Common myeloid progenitor, CD34-positive (primary cell): Measurements from ENCODE around the gene DIPK1B.
"Not testable (repeated sequence)": the region's sequence is repeated elsewhere in the genome, so short reads cannot be mapped to it uniquely, and the experiment has no call there.

Source experiments
- CTCF ChIA-PET: fragments of 350-600 bp; sonication (Branson Sonifier 250); formaldehyde crosslinking; loops from one replicate; lab custom pipeline; 2021; ENCODE audit warnings: antibody characterized with exemption; lab: Charles Lee
- POLR2A ChIA-PET: fragments of 350-600 bp; sonication (Branson Sonifier 250); formaldehyde crosslinking; loops from one replicate; lab custom pipeline; 2021; ENCODE audit warnings: antibody characterized with exemption; lab: Charles Lee
- DNase-seq, 3 donors: peaks; one replicate each; pipeline versions ENCODE4 v3.0.0 to v3.0.0-alpha.2; 2013
- H3K27ac ChIP-seq, 2 experiments: 1 replicate in 1 of 2; 2 replicates in 1 of 2; pipeline ENCODE4 v1.7.0; 2013; ENCODE audit warnings: inconsistent platforms in 2 of 2, low read length in 2 of 2, mild to moderate bottlenecking in 2 of 2, low read depth in 1 of 2, moderate library complexity in 1 of 2; ENCODE audit not compliant: severe bottlenecking in 2 of 2, insufficient read depth in 1 of 2, poor library complexity in 1 of 2
- H3K27me3 ChIP-seq, 5 experiments: replicated peaks in 2 of 5; 1 replicate in 3 of 5; 2 replicates in 2 of 5; pipeline versions ENCODE4 v1.6.1 to v1.7.0; 2013; ENCODE audit warnings: low read length in 4 of 5, mild to moderate bottlenecking in 2 of 5, moderate library complexity in 2 of 5, inconsistent platforms in 1 of 5; ENCODE audit not compliant: insufficient read depth in 5 of 5, control insufficient read depth in 4 of 5
- H3K36me3 ChIP-seq, 4 experiments: 1 replicate in 2 of 4; 2 replicates in 2 of 4; pipeline versions ENCODE4 v1.6.1 to v1.7.0; 2013; ENCODE audit warnings: low read length in 3 of 4, control low read depth in 1 of 4, mild to moderate bottlenecking in 1 of 4; ENCODE audit not compliant: control insufficient read depth in 4 of 4, insufficient read depth in 4 of 4
- H3K4me1 ChIP-seq, 4 experiments: 1 replicate in 3 of 4; 2 replicates in 1 of 4; pipeline versions ENCODE4 v1.6.1 to v1.7.1; 2013; ENCODE audit warnings: low read length in 3 of 4, mild to moderate bottlenecking in 3 of 4, control low read depth in 1 of 4, inconsistent platforms in 1 of 4, moderate library complexity in 1 of 4; ENCODE audit not compliant: control insufficient read depth in 4 of 4, insufficient read depth in 4 of 4; ENCODE audit errors: control extremely low read depth in 1 of 4
- H3K4me3 ChIP-seq, 7 experiments: 1 replicate in 4 of 7; 2 replicates in 3 of 7; pipeline versions ENCODE4 v1.5.1 to v1.7.0; 2013; ENCODE audit warnings: mild to moderate bottlenecking in 7 of 7, low read length in 6 of 7, moderate library complexity in 6 of 7, inconsistent platforms in 2 of 7, low read depth in 2 of 7, control low read depth in 1 of 7; ENCODE audit not compliant: insufficient read depth in 4 of 7, control insufficient read depth in 1 of 7; ENCODE audit errors: extremely low read depth in 1 of 7
- H3K9me3 ChIP-seq, 5 experiments: 1 replicate in 4 of 5; 2 replicates in 1 of 5; pipeline versions ENCODE4 v1.6.1 to v1.7.1; 2013; ENCODE audit warnings: low read length in 4 of 5, mild to moderate bottlenecking in 2 of 5, inconsistent platforms in 1 of 5, low read depth in 1 of 5, moderate library complexity in 1 of 5; ENCODE audit not compliant: control insufficient read depth in 4 of 5, insufficient read depth in 2 of 5; ENCODE audit errors: control extremely low read depth in 1 of 5
- WGBS: methylation state at CpG from one replicate; pipeline ENCODE4 v1.1.5; 2013; ENCODE audit not compliant: insufficient coverage; 5-methylcytosine and 5-hydroxymethylcytosine counted together

The DIPK1B gene

GRCh38 chr9:136710543-136710942 lies 1.8 kb upstream of the DIPK1B start:
- POLR2A ChIA-PET = no interaction called here
- no peak overlapping the region for H3K27ac ChIP-seq
- DNase-seq = no peak
- no peaks in the 10 kb centered on the region for H3K9me3 ChIP-seq
- WGBS = 95% methylated on average over 5 of the region's 7 CpGs
- CTCF ChIA-PET = no interaction called here
- peaks cover 0 to 2% (median 0%) of the 10 kb centered on the region in 4 experiments for H3K36me3 ChIP-seq
- H3K4me3 ChIP-seq = no peak overlapping the region
- H3K27me3 ChIP-seq = no peaks in the 10 kb centered on the region
- peaks cover 0 to 42% (median 39%) of the 10 kb centered on the region in 4 experiments for H3K4me1 ChIP-seq

GRCh38 chr9:136711219-136711648 lies 1.1 kb upstream of the DIPK1B start:
- not testable (repeated sequence) for H3K27me3 ChIP-seq
- peaks cover 0 to 44% (median 40%) of the 10 kb centered on the region in 4 experiments for H3K4me1 ChIP-seq
- POLR2A ChIA-PET = interaction anchor here (0.8 to 4.7 kb wide), 4 partner anchors 10 to 47 kb away, joined by 3 to 99 read pairs (median 13); partner anchors contain the start of gene AGPAT2

GRCh38 chr9:136712690-136713544 lies 545 bp downstream of the DIPK1B start:
- no peaks in the 10 kb centered on the region for H3K9me3 ChIP-seq
- H3K4me1 ChIP-seq = peaks cover 0 to 58% (median 55%) of the 10 kb centered on the region in 4 experiments
- H3K27me3 ChIP-seq = no peaks in the 10 kb centered on the region
- H3K36me3 ChIP-seq = peaks cover 2 to 13% (median 7%) of the 10 kb centered on the region in 4 experiments
- ChIA-PET CTCF (interaction anchor here (0.7 to 8.7 kb wide), 13 partner anchors 7 to 223 kb away, joined by 3 to 92 read pairs (median 4); partner anchors contain the start of gene LCN6), POLR2A (interaction anchor here (0.6 to 7.3 kb wide), 12 partner anchors 8 to 180 kb away, joined by 3 to 128 read pairs (median 4); partner anchors contain the start of genes AGPAT2 and EGFL7)
- 1% methylated on average over 22 of the region's 56 CpGs for whole genome bisulfite sequencing
- peak overlapping the region; percentile 70 to 83 for H3K27ac ChIP-seq
- H3K4me3 ChIP-seq = peak overlapping the region; percentile 60 to 91 (median 78)
- DNase-seq = no peak

More at GRCh38 chr9:136711219-136711648, 1.1 kb upstream of the DIPK1B start:
- H3K9me3 ChIP-seq, H3K36me3 ChIP-seq, CTCF ChIA-PET, H3K27ac ChIP-seq: not testable (repeated sequence)
- H3K4me3 ChIP-seq = peak overlapping the region in 5 of 7 experiments; percentile 71 to 91 (median 76)
- peak in 1 of 3 donors; percentile 41 for DNase-seq
- no CpG with 5 or more reads among the region's 4 CpGs for WGBS

- Histone ChIP-seq H3K4me1 (peaks cover 0 to 65% (median 62%) of the 10 kb centered on the region in 4 experiments), H3K27me3 (no peaks in the 10 kb centered on the region), H3K36me3 (peaks cover 2 to 15% (median 10%) of the 10 kb centered on the region in 4 experiments), H3K9me3 (no peaks in the 10 kb centered on the region), H3K27ac (peak overlapping the region; percentile 70 to 83), H3K4me3 (peak overlapping the region; percentile 60 to 91 (median 78))
- DNase-seq = peak in 1 of 3 donors; percentile 53
- CTCF ChIA-PET = interaction anchor here (0.7 to 8.7 kb wide), 16 partner anchors 8 to 224 kb away, joined by 3 to 92 read pairs (median 4); partner anchors contain the start of gene LCN6
- WGBS = 2% methylated on average over 7 of the region's 8 CpGs
- POLR2A ChIA-PET = interaction anchor here (0.6 to 7.3 kb wide), 13 partner anchors 8 to 215 kb away, joined by 3 to 128 read pairs (median 3); partner anchors contain the start of genes AGPAT2 and EGFL7
These were observed 1.2 kb downstream of the DIPK1B start for GRCh38 chr9:136713550-136713949.

- Histone ChIP-seq H3K36me3 (peaks cover 2 to 19% (median 12%) of the 10 kb centered on the region in 4 experiments), H3K4me3 (peak overlapping the region in 6 of 7 experiments; percentile 76 to 91 (median 82)), H3K27ac (peak overlapping the region; percentile 70 to 83), H3K9me3 (no peaks in the 10 kb centered on the region), H3K4me1 (peaks cover 0 to 72% (median 69%) of the 10 kb centered on the region in 4 experiments), H3K27me3 (no peaks in the 10 kb centered on the region)
- 6% methylated on average over 14 of the region's 17 CpGs for WGBS
- ChIA-PET CTCF (interaction anchor here (0.9 to 8.7 kb wide), 18 partner anchors 8 to 225 kb away, joined by 3 to 92 read pairs (median 4); partner anchors contain the start of gene LCN6), POLR2A (interaction anchor here (0.6 to 7.3 kb wide), 11 partner anchors 9 to 215 kb away, joined by 3 to 128 read pairs (median 5); partner anchors contain the start of gene EGFL7)
- peak; percentile 81 to 95 (median 90) for DNase-seq
These were observed 1.9 kb downstream of the DIPK1B start for GRCh38 chr9:136714096-136714892.

GRCh38 chr9:136714893-136715274 lies 2.5 kb downstream of the DIPK1B start:
- no peak for DNase-seq
- 7% methylated on average over 6 of the region's 8 CpGs for WGBS
- Histone ChIP-seq H3K4me1 (peaks cover 0 to 78% (median 74%) of the 10 kb centered on the region in 4 experiments), H3K4me3 (peak overlapping the region in 5 of 7 experiments; percentile 77 to 91 (median 85)), H3K9me3 (no peaks in the 10 kb centered on the region), H3K27me3 (no peaks in the 10 kb centered on the region), H3K27ac (peak overlapping the region; percentile 70 to 83), H3K36me3 (peaks cover 2 to 23% (median 15%) of the 10 kb centered on the region in 4 experiments)
- POLR2A ChIA-PET = interaction anchor here (0.8 to 7.3 kb wide), 7 partner anchors 8 to 58 kb away, joined by 3 to 128 read pairs (median 11); no protein-coding TSS in a partner anchor
- CTCF ChIA-PET = interaction anchor here (0.8 to 8.7 kb wide), 12 partner anchors 8 to 174 kb away, joined by 3 to 92 read pairs (median 4); no protein-coding TSS in a partner anchor
